H1 (cell line): ENCODE measurements around the gene NBAS. TPM values are rescaled to one million over a fixed set of nuclear protein-coding genes. Genes with fewer than 3 reads are reported as not detected.

ENCODE experiments used
- ATF3 ChIP-seq: IDR thresholded peaks from 2 replicates; pipeline ENCODE4 v1.6.1; 2011; ENCODE audit warnings: low read depth, mild to moderate bottlenecking, low read length; ENCODE audit not compliant: insufficient read depth
- BRCA1 ChIP-seq: IDR thresholded peaks from 2 replicates; pipeline ENCODE4 v1.6.1; 2012; ENCODE audit warnings: low read depth, low read length, improper control_type of control experiment
- CBX5 ChIP-seq: fragments of 300-800, 300-1000 bp; sonication (generic); IDR thresholded peaks from 2 replicates; pipeline ENCODE4 v1.7.1; 2016; ENCODE audit warnings: antibody characterized with exemption, low read length, low read depth
- CEBPB ChIP-seq: IDR thresholded peaks from 2 replicates; pipeline ENCODE4 v1.6.1; 2012; ENCODE audit warnings: low read depth, low read length
- CHD1 ChIP-seq: IDR thresholded peaks from 2 replicates; pipeline ENCODE4 v1.6.1; 2012; ENCODE audit warnings: low read depth, low read length, improper control_type of control experiment
- HDAC6 ChIP-seq: IDR thresholded peaks from one replicate; pipeline ENCODE4 v1.7.1; 2012; ENCODE audit warnings: low read depth, mild to moderate bottlenecking, inconsistent platforms, low read length, moderate library complexity
- SIN3A ChIP-seq, 2 experiments: IDR thresholded peaks in 1 of 2; conservative IDR thresholded peaks in 1 of 2; 2 replicates each; pipeline ENCODE4 v1.6.1; 2011 to 2012; ENCODE audit warnings: low read length in 2 of 2, improper control_type of control experiment in 1 of 2, low read depth in 1 of 2, mild to moderate bottlenecking in 1 of 2
- SIRT6 ChIP-seq: IDR thresholded peaks from one replicate; pipeline ENCODE4 v1.7.1; 2012; ENCODE audit warnings: low read length, inconsistent platforms
- SUZ12 ChIP-seq: fragments of 200-600 bp; sonication (generic); IDR thresholded peaks from 2 replicates; pipeline ENCODE4 v1.6.1; 2012; ENCODE audit warnings: mild to moderate bottlenecking, inconsistent platforms, low read length, moderate library complexity, mixed read lengths
- TCF12 ChIP-seq: IDR thresholded peaks from 2 replicates; pipeline ENCODE4 v1.6.1; 2011; ENCODE audit warnings: low read depth, mild to moderate bottlenecking, low read length
- ZNF274 ChIP-seq: IDR thresholded peaks from 2 replicates; pipeline ENCODE4 v1.7.0; 2012; ENCODE audit warnings: low read length, borderline replicate concordance; ENCODE audit errors: extremely low read depth
- polyA plus RNA-seq, 7 experiments: library from polyadenylated mRNA; depleted of rRNA in 3 of 7; stranded (reverse) in 5 of 7; unstranded in 2 of 7; fragments of >200 nt in 5 of 7; fragments of 200-250 nt in 2 of 7; gene quantifications; 1 replicate in 5 of 7; 2 replicates in 1 of 7; 4 replicates in 1 of 7; pipeline versions ENCODE4 v1.2.1 to v1.2.3, GENCODE V29; 2011 to 2013; ENCODE audit warnings: missing spikeins in 2 of 7, mixed read lengths in 2 of 7
- total RNA-seq: library from RNA; stranded (reverse); fragmentation: NEBNext Ultra II Directional; extraction: Animal tissue kit (Norgen Biotek cat#: 25700); gene quantifications from 2 replicates; pipeline ENCODE4 v1.2.1, GENCODE V29; 2021

The NBAS gene
- total and polyA plus RNA-seq, 2 of the 8 experiments (the other 6 are each of a cell fraction or from before 2014, with no cell fraction given): 19.6 to 34.8 TPM

GRCh38 chr2:15337996-15338666, 223.0 kb downstream of the NBAS start (continued):
- TF ChIP-seq SIN3A (conservative IDR thresholded peaks at IDR 0.05 in 1 of 2, IDR thresholded peaks at IDR 0.05 in 1 of 2; ENCODE audit: low read depth in 1 of 2, low read length in 2 of 2) (no peak), CBX5 (no peak), ZNF274 (no peak), HDAC6 (no peak), SIRT6 (no peak), BRCA1 (no peak), CEBPB (no peak), ATF3 (no peak), CHD1 (no peak), TCF12 (no peak), SUZ12 (no peak)
